GM12878 (cell line): ENCODE measurements around the gene EFCAB7. TPM values are rescaled to one million over a fixed set of nuclear protein-coding genes. Genes with fewer than 3 reads are reported as not detected.

Source experiments
- ATAC-seq: fragments of 200-7000 bp; cut with Tn5 transposase; 3 replicates; pipeline ENCODE4 v1.9.1; 2020; ENCODE audit warnings: mild to moderate bottlenecking, moderate library complexity
- BruUV-seq: library from RNA; stranded (reverse); fragments of 400-500 nt; replicated peaks from 2 replicates; lab custom pipeline; 2021; lab: Mats Ljungman, UMichigan
- CTCF ChIA-PET: fragments of 300-600 bp; sonication (Branson Sonifier 250); formaldehyde crosslinking; extraction: SDS; loops from one replicate; lab custom pipeline; 2021; ENCODE audit warnings: inconsistent platforms; lab: Yijun Ruan, JAX
- POLR2A ChIA-PET: fragments of 350-600 bp; formaldehyde crosslinking; extraction: SDS; loops from one replicate; lab custom pipeline; 2021; ENCODE audit warnings: inconsistent platforms; lab: Charles Lee
- RAD21 ChIA-PET: fragments of 300-600 bp; sonication (Branson Sonifier 250); formaldehyde crosslinking; loops from one replicate; lab custom pipeline; 2023; ENCODE audit warnings: antibody characterized with exemption; ENCODE audit not compliant: unreplicated experiment; lab: Charles Lee
- SMC1A ChIA-PET: fragments of 300-600 bp; sonication (Branson Sonifier 250); formaldehyde crosslinking; loops from one replicate; lab custom pipeline; 2023; ENCODE audit not compliant: unreplicated experiment, uncharacterized antibody; lab: Charles Lee
- DNase-seq: peaks from one replicate; pipeline ENCODE4 v3.0.0-alpha.2; 2011; ENCODE audit warnings: low read depth, low spot score
- FAIRE-seq: peaks from 3 replicates; lab custom pipeline; 2011; peaks lifted over from hg19 to GRCh38; lab: Jason Lieb, UNC
- H2AFZ ChIP-seq: 2 replicates; pipeline ENCODE4 v1.6.0; 2011; ENCODE audit warnings: low read depth, low read length, control low read depth; ENCODE audit not compliant: control insufficient read depth
- H3K27ac ChIP-seq: 2 replicates; pipeline ENCODE4 v1.5.1; 2011; ENCODE audit warnings: control low read depth; ENCODE audit not compliant: control insufficient read depth, insufficient read depth
- H3K27me3 ChIP-seq, 2 experiments: replicated peaks in 1 of 2; 2 replicates each; pipeline versions ENCODE4 v1.6.0 to v1.6.1; 2011; ENCODE audit warnings: low read length in 1 of 2; ENCODE audit not compliant: control insufficient read depth in 2 of 2, insufficient read depth in 2 of 2
- H3K36me3 ChIP-seq, 2 experiments: 2 replicates each; pipeline ENCODE4 v1.5.1; 2011; ENCODE audit warnings: low read length in 1 of 2; ENCODE audit not compliant: control insufficient read depth in 2 of 2, insufficient read depth in 2 of 2
- H3K4me1 ChIP-seq: 2 replicates; pipeline ENCODE4 v1.6.1; 2011; ENCODE audit warnings: mild to moderate bottlenecking, low read length, moderate library complexity, mixed read lengths; ENCODE audit not compliant: control insufficient read depth, insufficient read depth
- H3K4me2 ChIP-seq: 2 replicates; pipeline ENCODE4 v1.6.0; 2011; ENCODE audit warnings: control low read depth; ENCODE audit not compliant: control insufficient read depth, insufficient read depth
- H3K4me3 ChIP-seq: fragments of 200-600 bp; sonication (generic); 2 replicates; pipeline ENCODE4 v1.5.1; 2016
- H3K79me2 ChIP-seq: 2 replicates; pipeline ENCODE4 v1.6.0; 2011; ENCODE audit warnings: low read length; ENCODE audit not compliant: control insufficient read depth, insufficient read depth
- H3K9ac ChIP-seq: 2 replicates; pipeline ENCODE4 v1.8.0; 2011; ENCODE audit warnings: low read length, control low read depth, mixed read lengths; ENCODE audit not compliant: control insufficient read depth, insufficient read depth
- H3K9me3 ChIP-seq: replicated peaks from 3 replicates; pipeline ENCODE4 v1.5.1; 2011; ENCODE audit warnings: mild to moderate bottlenecking, low read length; ENCODE audit not compliant: control insufficient read depth, insufficient read depth
- H4K20me1 ChIP-seq: 2 replicates; pipeline ENCODE4 v1.6.0; 2011; ENCODE audit not compliant: control insufficient read depth, insufficient read depth
- ATF3 ChIP-seq: IDR thresholded peaks from 2 replicates; pipeline ENCODE4 v1.6.1; 2011; ENCODE audit warnings: low read depth, mild to moderate bottlenecking, low read length, moderate library complexity, borderline replicate concordance; ENCODE audit errors: extremely low read depth
- CBFB ChIP-seq: IDR thresholded peaks from 2 replicates; pipeline ENCODE4 v1.6.1; 2016; ENCODE audit warnings: antibody characterized with exemption, low read depth
- KAT2A ChIP-seq: conservative IDR thresholded peaks from 2 replicates; pipeline ENCODE4 v1.6.1; 2011; ENCODE audit warnings: low read depth, low read length; ENCODE audit not compliant: control insufficient read depth
- NFXL1 ChIP-seq: fragments of 450-650 bp; IDR thresholded peaks from 2 replicates; pipeline ENCODE4 v1.6.1; 2017; ENCODE audit warnings: antibody characterized with exemption, mild to moderate bottlenecking, borderline replicate concordance
- PAX8 ChIP-seq: fragments of 450-650 bp; IDR thresholded peaks from 2 replicates; pipeline ENCODE4 v1.6.1; 2017; ENCODE audit warnings: mild to moderate bottlenecking, moderate library complexity
- PRDM15 ChIP-seq: fragments of 450-650 bp; formaldehyde crosslinking; IDR thresholded peaks from 2 replicates; pipeline ENCODE4 v1.4.0; 2020; ENCODE audit warnings: mild to moderate bottlenecking, moderate library complexity
- RELB ChIP-seq: fragments of 450-650 bp; IDR thresholded peaks from 2 replicates; pipeline ENCODE4 v1.6.1; 2017; ENCODE audit warnings: low read depth, mild to moderate bottlenecking, moderate library complexity
- SRF ChIP-seq, 2 experiments: IDR thresholded peaks; 2 replicates each; pipeline ENCODE4 v1.6.1; 2011; ENCODE audit warnings: low read depth in 2 of 2, low read length in 2 of 2, mild to moderate bottlenecking in 1 of 2, moderate library complexity in 1 of 2
- USF2 ChIP-seq: IDR thresholded peaks from 2 replicates; pipeline ENCODE4 v1.6.1; 2011; ENCODE audit warnings: low read depth, low read length, improper control_type of control experiment, borderline replicate concordance
- ZNF24 ChIP-seq: fragments of 450-650 bp; IDR thresholded peaks from 2 replicates; pipeline ENCODE4 v1.6.1; 2017; ENCODE audit warnings: antibody characterized with exemption, mild to moderate bottlenecking
- WGBS: methylation state at CpG from one replicate; pipeline ENCODE4 v1.1.6; 2016; ENCODE audit warnings: low lambda C conversion rate; ENCODE audit not compliant: insufficient replicate concordance, insufficient coverage; ENCODE audit errors: missing lambda C conversion rate; 5-methylcytosine and 5-hydroxymethylcytosine counted together
- in situ Hi-C: fragments of 300-500 bp; cut with MboI; formaldehyde crosslinking; loops from 9 replicates; pipeline ENCODE4 v1.14.3; 2018; ENCODE audit warnings: mixed read lengths
- intact Hi-C: fragments of 100-400 bp; cut with micrococcal nuclease; formaldehyde crosslinking; loops from one replicate; pipeline ENCODE4 v1.14.2; 2022; ENCODE audit not compliant: unreplicated experiment
- polyA plus RNA-seq, 11 experiments: library from polyadenylated mRNA; depleted of rRNA in 4 of 11; unstranded in 6 of 11; stranded (reverse) in 5 of 11; fragments of >200 nt; fragmentation: Nextera tagmentation in 4 of 11; fragmentation: Illumina TruSeq in 1 of 11; extraction: Ambion mirVana in 4 of 11; extraction: Trizol in 1 of 11; gene quantifications; 1 replicate in 1 of 11; 2 replicates in 10 of 11; pipeline versions ENCODE4 v1.2.1 to v1.2.3, GENCODE V29; 2011 to 2016; ENCODE audit warnings: inconsistent platforms in 2 of 11, missing spikeins in 2 of 11, low read depth in 1 of 11
- total RNA-seq, 4 experiments: library from RNA; depleted of rRNA in 3 of 4; stranded (reverse); fragments of >200 nt in 3 of 4; fragmentation: Illumina TruSeq in 1 of 4; extraction: Trizol in 1 of 4; gene quantifications; 2 replicates each; pipeline versions ENCODE4 v1.2.1 to v1.2.3, GENCODE V29; 2013 to 2021

EFCAB7 gene
- total and polyA plus RNA-seq, 10 of the 15 experiments (the other 5 are each of a cell fraction or from before 2014, with no cell fraction given) = 4.4 to 9.8 (median 5.7) TPM

- Histone ChIP-seq H3K4me1 (no peaks in the 10 kb centered on the region), H2AFZ (no peak overlapping the region), H3K4me2 (peak overlapping the region; percentile 24), H3K4me3 (peak overlapping the region; percentile 57), H3K27me3 (no peaks in the 10 kb centered on the region), H3K27ac (no peak overlapping the region), H3K9me3 (no peaks in the 10 kb centered on the region), H3K79me2 (peaks cover 37% of the 10 kb centered on the region), H3K9ac (no peak overlapping the region), H4K20me1 (no peaks in the 10 kb centered on the region; the same call in 1 of the 2 replicates), H3K36me3 (no peaks in the 10 kb centered on the region)
- DNase-seq (no peak), FAIRE-seq (no peak), ATAC-seq (no peak)
- TF ChIP-seq ZNF24 = peak; percentile 90
- TF ChIP-seq RELB = no peak
- no peak for TF ChIP-seq ATF3
- ChIA-PET SMC1A (interaction anchor here (0.8 to 1.4 kb wide), 4 partner anchors 10 to 40 kb away, joined by 3 read pairs; no protein-coding TSS in a partner anchor), POLR2A (no interaction called here), CTCF (interaction anchor here (1.2 kb wide), 1 partner anchor 21 kb away, joined by 3 read pairs; no protein-coding TSS in a partner anchor), RAD21 (interaction anchor here (1.5 kb wide), 1 partner anchor 19 kb away, joined by 3 read pairs; no protein-coding TSS in a partner anchor)
- WGBS = 100% methylated on average over 1 of the region's 1 CpG
- no TSS peak for BruUV-seq
- intact Hi-C loops = no loop called here
- in situ Hi-C loops = no loop called here
Observed at GRCh38 chr1:63595435-63595834, 72.1 kb downstream of the EFCAB7 start.

- H3K79me2 ChIP-seq = peaks cover 17% of the 10 kb centered on the region
- TF ChIP-seq USF2 (no peak), SRF (IDR thresholded peaks at IDR 0.05; ENCODE audit: low read depth in 2 of 2, low read length in 2 of 2) (no peak), PRDM15 (CRISPR knock-in tag) (no peak), NFXL1 (no peak), CBFB (no peak), KAT2A (no peak), PAX8 (no peak)
Observed at GRCh38 chr1:63599799-63600198, 76.5 kb downstream of the EFCAB7 start.

More at GRCh38 chr1:63599799-63600198, 76.5 kb downstream of the EFCAB7 start:
- Histone ChIP-seq H3K9me3 (no peaks in the 10 kb centered on the region), H3K36me3 (peaks cover 0 to 5% of the 10 kb centered on the region in 2 experiments; a peak in 1 of 4 replicates), H3K27me3 (no peaks in the 10 kb centered on the region), H4K20me1 (no peaks in the 10 kb centered on the region; the same call in 1 of the 2 replicates), H3K4me3 (no peak overlapping the region), H2AFZ (no peak overlapping the region), H3K4me1 (no peaks in the 10 kb centered on the region), H3K27ac (no peak overlapping the region), H3K9ac (no peak overlapping the region), H3K4me2 (no peak overlapping the region)
- in situ Hi-C loops (no loop called here), intact Hi-C loops (no loop called here)
- DNase-seq (no peak), ATAC-seq (no peak), FAIRE-seq (no peak)
- CTCF ChIA-PET = interaction anchor here (0.5 kb wide), 1 partner anchor 1514 kb away, joined by 4 read pairs; no protein-coding TSS in a partner anchor
- no TSS peak for BruUV-seq
- SMC1A ChIA-PET = interaction anchor here (0.5 kb wide), 1 partner anchor 36 kb away, joined by 3 read pairs; no protein-coding TSS in a partner anchor
- POLR2A ChIA-PET = no interaction called here
- RAD21 ChIA-PET = no interaction called here
- 97% methylated on average over 5 of the region's 5 CpGs for WGBS
